Stimulated activated CD4-positive, alpha-beta T cell treated with anti-CD3 and anti-CD28 coated beads, Interleukin-15, amount 100 ng/mL, for 1 hour (primary cell): ENCODE data around the gene SLC37A2.
"Not testable (repeated sequence)": the region's sequence is repeated elsewhere in the genome, so short reads cannot be mapped to it uniquely, and the experiment has no call there.

Experiments
- DNase-seq, 2 donors: peaks; one replicate each; pipeline ENCODE4 v3.0.0-alpha.2; 2020; ENCODE audit warnings: low read depth in 1 of 2, low spot score in 1 of 2

SLC37A2 gene

GRCh38 chr11:125083312-125084056 is 20.4 kb downstream of the SLC37A2 start:
- no peak for DNase-seq

DNA sequence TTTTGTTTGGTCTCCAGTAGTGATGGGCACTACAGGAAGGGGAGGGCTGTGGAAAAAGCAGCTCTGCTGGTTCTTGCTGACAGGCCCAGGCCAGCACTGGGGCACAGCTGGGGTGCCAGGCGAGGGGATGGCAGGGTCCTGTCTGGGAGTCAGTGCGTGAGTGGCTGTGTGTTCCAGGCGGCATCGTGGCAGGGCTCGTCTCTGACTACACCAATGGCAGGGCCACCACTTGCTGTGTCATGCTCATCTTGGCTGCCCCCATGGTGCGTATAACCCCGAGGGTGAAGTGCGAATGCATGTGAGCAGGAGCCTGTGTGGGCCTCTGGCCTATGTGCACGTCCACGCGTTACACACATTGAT is 20.9 kb downstream of the SLC37A2 start:
- DNase-seq = no peak

DNA sequence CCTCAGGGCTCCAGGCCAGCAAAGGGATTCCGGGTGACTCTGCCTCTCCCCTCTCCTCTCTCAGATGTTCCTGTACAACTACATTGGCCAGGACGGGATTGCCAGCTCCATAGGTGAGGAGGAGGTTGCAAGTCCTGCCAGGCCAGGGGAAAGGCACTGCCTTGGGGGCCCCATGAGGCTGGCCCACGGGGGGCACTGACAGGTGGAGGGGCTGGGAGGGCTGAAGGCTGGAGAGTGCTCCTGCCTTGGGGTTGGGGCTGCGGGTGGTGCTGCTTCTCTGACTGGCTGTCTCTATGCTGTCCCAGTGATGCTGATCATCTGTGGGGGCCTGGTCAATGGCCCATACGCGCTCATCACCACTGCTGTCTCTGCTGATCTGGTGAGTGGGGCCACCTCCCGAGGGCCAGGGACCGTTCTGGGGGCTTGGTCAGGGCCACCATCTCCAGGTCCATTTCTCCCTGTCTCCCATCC is 21.7 kb downstream of the SLC37A2 start:
- DNase-seq = no peak

DNA sequence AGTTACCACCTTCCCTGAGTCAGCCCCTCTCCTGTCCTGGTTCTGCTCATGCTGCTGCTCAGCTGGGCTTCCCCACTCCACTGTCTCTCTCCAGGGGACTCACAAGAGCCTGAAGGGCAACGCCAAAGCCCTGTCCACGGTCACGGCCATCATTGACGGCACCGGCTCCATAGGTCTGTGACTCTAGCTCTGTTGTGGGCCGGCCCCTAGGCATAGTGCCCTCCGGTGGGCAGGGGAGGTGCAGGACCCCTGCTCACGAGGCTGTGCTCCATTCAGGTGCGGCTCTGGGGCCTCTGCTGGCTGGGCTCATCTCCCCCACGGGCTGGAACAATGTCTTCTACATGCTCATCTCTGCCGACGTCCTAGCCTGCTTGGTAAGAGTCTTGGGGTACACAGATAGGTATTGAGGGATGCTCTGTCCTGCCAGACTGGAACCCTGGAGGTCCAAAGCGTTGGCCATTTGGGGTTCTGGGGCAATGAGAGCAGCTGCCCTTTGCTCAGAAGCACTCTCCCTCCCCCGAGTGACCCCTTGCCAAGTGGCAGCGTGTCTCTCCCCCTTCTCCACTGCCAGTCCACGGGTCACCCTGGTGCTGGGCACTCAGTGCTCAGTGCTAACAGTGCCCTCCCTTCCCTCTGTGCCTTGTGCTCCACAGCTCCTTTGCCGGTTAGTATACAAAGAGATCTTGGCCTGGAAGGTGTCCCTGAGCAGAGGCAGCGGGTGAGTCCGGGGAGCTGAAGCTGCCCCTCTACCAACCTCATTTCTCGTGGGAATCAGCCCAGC is 22.4 kb downstream of the SLC37A2 start:
- DNase-seq = no peak

DNA sequence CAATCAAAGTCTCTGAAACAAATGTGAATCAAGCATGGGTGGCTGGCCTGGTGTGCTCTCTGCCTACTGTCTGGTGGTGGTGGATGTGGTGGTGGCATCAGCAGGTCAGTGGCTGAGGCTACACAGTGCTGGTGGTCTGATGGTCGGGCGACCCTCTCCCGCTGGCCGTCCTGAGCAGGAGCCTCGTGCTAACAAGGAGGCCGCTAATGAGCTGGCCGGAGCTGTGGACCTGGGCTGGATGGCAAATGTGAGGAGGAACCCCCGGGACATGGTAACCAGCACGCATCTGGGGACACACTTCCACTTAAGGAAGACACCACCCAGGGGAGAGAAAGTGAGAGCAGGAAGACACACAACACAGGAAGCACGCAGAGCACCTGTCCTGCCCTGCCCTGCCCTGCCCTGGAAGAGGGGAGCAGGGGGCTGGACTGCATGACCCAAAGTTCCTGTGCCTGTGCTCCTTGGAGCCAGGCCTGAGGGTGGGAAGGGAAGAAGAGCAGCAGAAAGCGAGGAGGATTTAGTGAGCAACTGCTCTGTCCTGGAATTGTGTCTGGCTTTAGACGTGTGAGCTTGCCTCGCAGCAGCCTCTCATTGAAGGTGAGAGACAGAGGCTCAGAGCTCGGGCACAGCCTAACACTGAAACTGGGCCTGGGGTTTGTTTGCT is 23.7 kb downstream of the SLC37A2 start:
- no peak for DNase-seq

DNA sequence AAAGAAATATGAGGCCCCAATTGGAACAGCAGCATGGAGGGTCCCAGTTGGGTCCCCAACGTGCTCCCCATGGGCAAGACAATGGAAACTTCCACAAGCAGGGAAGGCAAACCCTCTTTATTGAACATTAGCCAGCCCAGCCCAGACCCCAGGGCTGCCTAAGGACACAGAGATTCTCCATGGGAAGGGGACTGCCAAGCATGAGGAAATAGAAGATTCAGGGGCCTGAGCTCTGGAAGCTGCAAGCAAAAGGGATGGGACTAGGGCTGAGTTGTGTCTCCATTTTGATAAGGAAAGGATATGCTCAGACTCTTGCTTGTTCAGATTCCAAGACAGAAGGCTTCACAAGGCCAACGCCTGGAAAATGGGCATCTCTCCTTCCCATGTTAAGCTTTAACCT is 25.0 kb downstream of the SLC37A2 start:
- no peak for DNase-seq

- no peak for DNase-seq
These were observed 25.7 kb downstream of the SLC37A2 start for GRCh38 chr11:125088576-125089455.

DNA sequence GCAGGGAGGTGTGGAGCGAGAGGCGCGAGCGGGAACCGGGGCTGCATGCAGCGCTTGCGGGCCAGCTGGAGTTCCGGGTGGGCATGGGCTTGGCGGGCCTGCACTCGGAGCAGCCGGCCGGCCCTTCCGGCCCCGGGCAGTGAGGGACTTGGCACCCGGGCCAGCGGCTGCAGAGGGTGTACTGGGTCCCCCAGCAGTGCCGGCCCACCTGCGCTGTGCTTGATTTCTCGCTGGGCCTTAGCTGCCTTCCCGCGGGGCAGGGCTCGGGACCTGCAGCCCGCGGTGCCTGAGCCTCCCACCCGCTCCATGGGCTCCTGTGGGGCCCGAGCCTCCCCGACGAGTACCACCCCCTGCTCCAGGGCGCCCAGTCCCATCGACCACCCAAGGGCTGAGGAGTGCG is 26.4 kb downstream of the SLC37A2 start:
- not testable (repeated sequence) for DNase-seq

GRCh38 chr11:125090151-125090550 is 27.0 kb downstream of the SLC37A2 start:
- DNase-seq = not testable (repeated sequence)

DNA sequence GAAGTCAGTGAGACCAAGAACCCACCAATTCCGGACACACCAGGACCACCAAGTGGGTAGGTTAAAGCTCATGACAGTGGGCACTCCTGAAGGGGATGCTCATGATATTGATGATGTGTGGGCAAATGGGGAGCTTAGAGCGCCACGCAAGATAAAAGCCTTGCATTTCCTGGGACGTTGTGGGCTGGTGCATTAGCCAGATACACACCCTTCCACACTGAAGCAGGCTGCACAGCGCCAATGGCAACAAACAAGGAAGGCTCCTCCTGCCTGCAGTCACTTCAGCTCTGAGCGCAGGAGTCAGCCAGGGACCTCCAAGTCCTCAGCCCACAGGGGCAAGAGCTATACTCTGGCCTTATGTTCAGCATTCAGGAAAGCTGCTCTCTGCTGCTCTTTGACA is 27.7 kb downstream of the SLC37A2 start:
- no peak for DNase-seq

DNA sequence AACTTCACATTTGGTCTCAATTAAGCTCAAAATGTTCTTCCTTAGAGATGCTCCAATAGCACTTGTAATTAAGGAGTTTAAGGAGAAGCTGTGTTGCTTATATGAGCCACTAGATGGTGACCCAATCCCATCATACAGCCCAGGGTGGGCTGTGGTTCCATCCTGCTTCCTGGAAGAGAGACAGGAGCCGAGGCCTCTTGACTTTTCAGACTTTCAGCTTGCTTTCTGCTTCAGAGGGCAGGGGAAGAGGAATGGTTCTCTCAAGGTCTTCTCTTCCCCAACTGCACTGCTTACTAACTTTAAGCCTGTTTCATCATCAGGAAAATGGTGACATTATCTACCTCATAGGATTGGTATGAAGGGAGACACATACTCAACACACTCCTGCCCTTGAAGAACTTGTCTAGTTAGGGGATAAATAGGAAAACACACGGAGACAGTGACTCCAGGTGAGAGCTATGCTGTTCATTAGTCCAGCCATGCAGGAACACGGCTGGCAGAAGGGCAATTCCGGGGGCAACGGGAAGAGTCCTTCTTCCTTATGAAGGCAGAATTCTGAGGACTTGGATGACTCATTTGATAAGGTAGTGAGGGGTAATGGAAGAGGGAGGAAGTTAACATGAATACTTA is 28.3 kb downstream of the SLC37A2 start:
- DNase-seq = no peak

DNA sequence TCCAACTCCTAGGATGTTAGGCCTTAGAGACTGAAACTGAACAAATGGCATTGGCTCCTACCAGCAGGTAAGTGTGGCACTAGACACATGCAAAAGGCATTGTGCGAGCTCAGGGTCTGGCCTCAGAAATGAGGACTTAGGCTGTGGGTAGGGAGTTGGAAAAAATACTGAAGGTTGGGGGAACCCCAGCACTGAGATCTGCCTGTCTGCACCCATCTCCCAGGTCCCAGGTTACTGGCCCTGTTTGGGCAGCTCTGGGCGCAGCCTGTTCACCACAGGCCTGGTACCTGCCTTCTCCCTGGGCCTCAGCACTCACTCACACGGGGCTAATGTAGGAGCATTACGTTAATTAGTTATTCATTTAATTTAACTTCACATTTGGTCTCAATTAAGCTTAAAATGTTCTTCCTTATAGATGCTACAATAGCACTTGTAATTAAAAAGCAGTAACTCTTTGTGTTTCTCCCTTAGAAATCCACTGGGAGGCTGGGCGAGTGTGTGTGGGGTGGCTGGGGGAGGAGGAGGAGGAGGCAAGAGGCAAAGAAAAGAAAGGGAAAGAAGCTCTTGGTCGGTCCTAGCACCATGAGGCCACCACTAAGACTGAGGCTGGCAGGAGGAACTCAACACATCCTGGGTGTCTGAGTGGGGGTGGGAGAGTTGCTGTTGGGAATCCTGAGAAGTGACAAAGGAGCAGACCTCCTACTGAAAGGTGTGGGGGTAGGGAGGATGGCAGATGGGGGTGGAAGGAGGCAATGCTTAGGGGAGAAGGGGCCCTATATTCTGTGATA is 29.0 kb downstream of the SLC37A2 start:
- no peak for DNase-seq

GRCh38 chr11:125092669-125093068 is 29.6 kb downstream of the SLC37A2 start:
- DNase-seq = no peak

- DNase-seq = no peak
These were observed 30.4 kb downstream of the SLC37A2 start for GRCh38 chr11:125093502-125093901.

- DNase-seq = no peak
These were observed 31.6 kb downstream of the SLC37A2 start for GRCh38 chr11:125094731-125095130.

DNA sequence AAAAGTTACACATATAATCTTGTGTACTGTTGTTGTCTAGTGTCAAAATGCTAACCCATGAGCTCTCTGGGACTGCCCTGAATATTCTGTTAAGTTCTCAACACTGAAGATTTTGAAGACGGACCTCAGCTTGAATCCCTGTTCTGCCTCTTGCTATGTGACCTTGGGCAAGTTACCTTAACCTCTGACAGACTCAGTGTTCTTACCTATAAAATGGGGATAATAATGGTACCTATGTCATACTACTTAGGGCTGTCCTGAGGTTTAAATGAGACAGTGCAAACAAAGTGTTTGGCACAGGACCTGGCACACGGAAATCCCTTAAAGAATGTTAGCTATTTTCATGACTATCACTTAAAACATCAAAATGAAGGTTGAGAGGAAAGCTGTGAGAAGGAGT is 37.0 kb downstream of the SLC37A2 start:
- no peak for DNase-seq

DNA sequence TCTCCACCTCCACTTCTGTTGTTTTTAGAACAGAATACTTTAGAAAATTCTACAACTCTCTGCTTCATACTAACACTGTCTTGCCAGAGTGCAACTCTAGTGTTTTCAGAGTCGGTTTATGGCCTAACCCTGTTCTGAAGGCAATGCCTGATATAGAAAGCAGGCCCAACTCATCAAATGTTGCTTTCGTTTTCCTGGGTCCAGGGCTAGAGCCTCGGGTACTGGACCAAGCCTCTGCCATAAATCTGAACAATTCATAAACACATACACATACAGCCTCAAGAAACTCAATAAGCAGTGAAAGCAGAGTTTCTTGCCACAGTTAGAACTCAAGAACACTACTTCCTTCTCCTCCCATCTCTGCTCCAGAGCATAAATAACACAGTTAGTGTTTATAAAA is 38.5 kb downstream of the SLC37A2 start:
- no peak for DNase-seq

- no peak for DNase-seq
These were observed 38.9 kb downstream of the SLC37A2 start for GRCh38 chr11:125102025-125102424.

DNA sequence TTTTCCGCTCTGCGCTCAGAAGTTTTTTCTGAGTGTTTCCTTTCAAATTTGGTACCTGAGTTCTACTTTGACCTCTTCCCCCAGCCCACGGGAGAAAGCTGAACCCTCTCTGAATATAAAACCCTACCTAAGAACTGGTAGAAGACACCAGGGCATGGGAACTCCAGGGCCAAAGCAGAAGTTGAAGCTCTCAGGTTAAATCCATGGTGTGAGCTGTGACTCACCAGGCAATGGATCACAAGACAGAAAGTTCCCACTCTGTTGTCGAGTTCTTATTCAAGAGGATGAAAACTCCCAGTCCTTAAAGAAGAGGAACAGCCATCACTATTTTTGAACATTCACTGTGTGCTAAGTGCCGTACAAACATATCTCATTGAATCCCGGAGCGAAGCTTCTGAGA is 39.4 kb downstream of the SLC37A2 start:
- no peak for DNase-seq

GRCh38 chr11:125105926-125106325 is 42.8 kb downstream of the SLC37A2 start:
- no peak for DNase-seq
